Measurements from ENCODE around the gene ART1.

Gene ART1

DNA sequence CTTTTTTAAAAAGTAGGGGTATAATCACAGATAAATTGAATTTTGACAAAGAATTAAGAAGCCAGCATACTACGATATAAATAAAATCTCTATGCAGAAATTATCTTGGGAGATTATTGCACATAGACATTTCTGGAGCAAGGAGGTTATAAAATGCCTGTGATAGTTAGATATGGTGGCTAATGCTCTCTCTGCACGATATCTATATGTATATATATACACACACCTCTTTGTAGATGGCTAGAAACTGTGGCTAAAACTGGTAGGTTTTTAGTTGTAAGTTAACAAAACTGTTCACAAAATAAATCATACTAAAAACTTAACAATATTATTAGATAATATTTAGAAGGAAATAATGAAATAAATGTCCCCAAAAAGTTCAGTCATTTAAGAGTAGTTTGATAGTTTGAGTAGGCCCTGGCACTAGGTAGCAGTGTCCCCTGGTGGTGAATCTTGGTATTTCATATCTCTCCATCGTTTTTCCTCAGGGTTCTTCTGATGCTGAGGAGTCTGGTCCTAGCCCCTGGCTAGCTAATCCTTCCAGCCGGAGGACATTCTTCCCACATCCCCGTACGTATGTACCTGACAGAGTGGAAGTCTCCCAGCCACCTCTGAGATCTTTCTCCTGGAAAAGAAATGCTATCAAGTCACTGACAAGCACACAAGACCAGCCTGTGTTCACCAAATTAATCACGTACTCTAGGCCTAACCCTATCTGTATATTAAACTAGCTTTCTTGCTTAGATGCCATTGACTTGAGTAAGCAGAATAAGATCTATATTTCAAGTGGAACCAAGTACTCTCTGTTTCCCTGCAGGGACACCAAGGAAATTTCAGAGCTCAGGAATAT lies 35.3 kb upstream of the ART1 start:
- TF ChIP-seq TEAD4 (IDR thresholded peaks at IDR 0.05) (0 out of 2 replicates have a peak, but pooled peaks have one; percentile 9), RAD21 (IDR thresholded peaks at IDR 0.05; ENCODE audit: low read depth) (peak; percentile 92), EP300 (IDR thresholded peaks at IDR 0.05; ENCODE audit: borderline replicate concordance) (no peak), ZBTB7A (IDR thresholded peaks at IDR 0.05; ENCODE audit: low read depth) (no peak), TAF1 (IDR thresholded peaks at IDR 0.05; ENCODE audit: low read depth) (no peak)
- TF ChIP-seq, protein P1, sequence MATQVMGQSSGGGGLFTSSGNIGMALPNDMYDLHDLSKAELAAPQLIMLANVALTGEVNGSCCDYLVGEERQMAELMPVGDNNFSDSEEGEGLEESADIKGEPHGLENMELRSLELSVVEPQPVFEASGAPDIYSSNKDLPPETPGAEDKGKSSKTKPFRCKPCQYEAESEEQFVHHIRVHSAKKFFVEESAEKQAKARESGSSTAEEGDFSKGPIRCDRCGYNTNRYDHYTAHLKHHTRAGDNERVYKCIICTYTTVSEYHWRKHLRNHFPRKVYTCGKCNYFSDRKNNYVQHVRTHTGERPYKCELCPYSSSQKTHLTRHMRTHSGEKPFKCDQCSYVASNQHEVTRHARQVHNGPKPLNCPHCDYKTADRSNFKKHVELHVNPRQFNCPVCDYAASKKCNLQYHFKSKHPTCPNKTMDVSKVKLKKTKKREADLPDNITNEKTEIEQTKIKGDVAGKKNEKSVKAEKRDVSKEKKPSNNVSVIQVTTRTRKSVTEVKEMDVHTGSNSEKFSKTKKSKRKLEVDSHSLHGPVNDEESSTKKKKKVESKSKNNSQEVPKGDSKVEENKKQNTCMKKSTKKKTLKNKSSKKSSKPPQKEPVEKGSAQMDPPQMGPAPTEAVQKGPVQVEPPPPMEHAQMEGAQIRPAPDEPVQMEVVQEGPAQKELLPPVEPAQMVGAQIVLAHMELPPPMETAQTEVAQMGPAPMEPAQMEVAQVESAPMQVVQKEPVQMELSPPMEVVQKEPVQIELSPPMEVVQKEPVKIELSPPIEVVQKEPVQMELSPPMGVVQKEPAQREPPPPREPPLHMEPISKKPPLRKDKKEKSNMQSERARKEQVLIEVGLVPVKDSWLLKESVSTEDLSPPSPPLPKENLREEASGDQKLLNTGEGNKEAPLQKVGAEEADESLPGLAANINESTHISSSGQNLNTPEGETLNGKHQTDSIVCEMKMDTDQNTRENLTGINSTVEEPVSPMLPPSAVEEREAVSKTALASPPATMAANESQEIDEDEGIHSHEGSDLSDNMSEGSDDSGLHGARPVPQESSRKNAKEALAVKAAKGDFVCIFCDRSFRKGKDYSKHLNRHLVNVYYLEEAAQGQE (IDR thresholded peaks at IDR 0.05; ENCODE audit: low read depth): no peak

DNA sequence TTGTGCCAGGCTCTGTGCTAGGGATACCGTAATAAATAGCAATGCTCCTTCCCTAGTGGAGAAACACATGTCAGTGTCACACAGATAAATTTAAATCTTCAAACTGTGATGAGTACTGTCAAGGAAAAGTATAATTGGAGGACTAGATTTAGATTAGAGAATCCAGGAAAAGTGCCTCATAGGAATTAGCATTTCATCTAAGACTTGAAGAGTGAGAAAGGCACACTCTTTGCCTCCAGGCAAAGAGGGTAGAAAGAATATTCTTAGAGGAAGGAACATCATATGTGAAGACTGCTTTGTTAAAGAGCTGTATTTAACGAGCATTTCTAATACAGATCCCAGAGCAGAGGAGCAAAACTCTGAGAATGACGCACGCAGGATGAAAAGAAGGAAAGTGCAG lies 34.1 kb upstream of the ART1 start:
- TF ChIP-seq TAF1 (IDR thresholded peaks at IDR 0.05; ENCODE audit: low read depth) (no peak), ZBTB7A (IDR thresholded peaks at IDR 0.05; ENCODE audit: low read depth) (no peak), FOXM1 (IDR thresholded peaks at IDR 0.05; ENCODE audit: borderline replicate concordance, low read depth) (no peak), NFIC (IDR thresholded peaks at IDR 0.05) (no peak), EP300 (IDR thresholded peaks at IDR 0.05; ENCODE audit: borderline replicate concordance) (no peak), TCF12 (IDR thresholded peaks at IDR 0.05; ENCODE audit: low read depth) (no peak), CREB1 (IDR thresholded peaks at IDR 0.05; ENCODE audit: low read depth) (no peak), CEBPB (IDR thresholded peaks at IDR 0.05) (no peak), EGR1 (IDR thresholded peaks at IDR 0.05) (no peak), TEAD4 (IDR thresholded peaks at IDR 0.05) (no peak), YY1 (IDR thresholded peaks at IDR 0.05; ENCODE audit: low read depth) (no peak), RAD21 (IDR thresholded peaks at IDR 0.05; ENCODE audit: low read depth) (no peak)
- TF ChIP-seq, protein P2, sequence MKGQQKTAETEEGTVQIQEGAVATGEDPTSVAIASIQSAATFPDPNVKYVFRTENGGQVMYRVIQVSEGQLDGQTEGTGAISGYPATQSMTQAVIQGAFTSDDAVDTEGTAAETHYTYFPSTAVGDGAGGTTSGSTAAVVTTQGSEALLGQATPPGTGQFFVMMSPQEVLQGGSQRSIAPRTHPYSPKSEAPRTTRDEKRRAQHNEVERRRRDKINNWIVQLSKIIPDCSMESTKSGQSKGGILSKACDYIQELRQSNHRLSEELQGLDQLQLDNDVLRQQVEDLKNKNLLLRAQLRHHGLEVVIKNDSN (IDR thresholded peaks at IDR 0.05): no peak
- TF ChIP-seq, protein P3, sequence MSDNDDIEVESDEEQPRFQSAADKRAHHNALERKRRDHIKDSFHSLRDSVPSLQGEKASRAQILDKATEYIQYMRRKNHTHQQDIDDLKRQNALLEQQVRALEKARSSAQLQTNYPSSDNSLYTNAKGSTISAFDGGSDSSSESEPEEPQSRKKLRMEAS (IDR thresholded peaks at IDR 0.05): no peak
- TF ChIP-seq, protein P1 (IDR thresholded peaks at IDR 0.05; ENCODE audit: low read depth): no peak

DNA sequence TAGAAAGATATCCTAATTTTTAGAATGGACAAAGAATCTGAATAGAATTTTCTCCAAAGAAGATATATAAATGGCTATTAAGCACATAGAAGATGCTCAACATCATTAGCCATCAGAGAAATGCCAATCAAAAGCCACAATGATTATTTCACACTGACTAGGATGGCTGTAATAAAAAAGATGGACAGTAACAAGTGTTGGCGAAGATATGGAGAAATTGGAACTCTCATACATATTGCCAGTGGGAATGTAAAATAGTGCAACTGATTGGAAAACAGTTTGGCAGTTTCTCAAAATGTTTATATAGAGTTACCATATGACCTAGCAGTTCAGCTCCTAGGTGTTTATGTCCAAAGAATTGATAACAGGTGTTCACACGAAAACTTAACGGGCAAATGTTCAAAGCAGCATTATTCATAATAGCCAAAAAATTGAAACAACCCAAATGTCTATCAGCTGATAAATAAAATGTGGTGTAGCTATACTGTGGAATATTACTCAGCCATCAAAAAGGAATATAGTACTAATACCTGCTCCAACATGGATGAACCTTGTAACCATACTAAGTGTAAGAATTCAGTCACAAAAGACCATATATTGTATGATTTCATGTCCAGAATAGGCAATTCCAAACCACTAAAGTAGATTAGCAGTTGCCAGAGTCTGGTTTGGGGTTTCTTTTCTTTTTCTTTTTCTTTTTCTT lies 32.8 kb upstream of the ART1 start:
- no peak for TF ChIP-seq CREB1 (IDR thresholded peaks at IDR 0.05; ENCODE audit: low read depth)
- TF ChIP-seq TEAD4 (IDR thresholded peaks at IDR 0.05): no peak
- no peak for TF ChIP-seq TAF1 (IDR thresholded peaks at IDR 0.05; ENCODE audit: low read depth)
- TF ChIP-seq, protein P3 (IDR thresholded peaks at IDR 0.05): no peak
- TF ChIP-seq FOXM1 (IDR thresholded peaks at IDR 0.05; ENCODE audit: borderline replicate concordance, low read depth): no peak
- TF ChIP-seq ZBTB7A (IDR thresholded peaks at IDR 0.05; ENCODE audit: low read depth): no peak
- no peak for TF ChIP-seq RAD21 (IDR thresholded peaks at IDR 0.05; ENCODE audit: low read depth)
- TF ChIP-seq, protein P1 (IDR thresholded peaks at IDR 0.05; ENCODE audit: low read depth): no peak
- TF ChIP-seq YY1 (IDR thresholded peaks at IDR 0.05; ENCODE audit: low read depth): no peak
- no peak for TF ChIP-seq EP300 (IDR thresholded peaks at IDR 0.05; ENCODE audit: borderline replicate concordance)
- no peak for TF ChIP-seq NFIC (IDR thresholded peaks at IDR 0.05)
- TF ChIP-seq EGR1 (IDR thresholded peaks at IDR 0.05): no peak
- TF ChIP-seq, protein P2 (IDR thresholded peaks at IDR 0.05): no peak
- no peak for TF ChIP-seq CEBPB (IDR thresholded peaks at IDR 0.05)
- no peak for TF ChIP-seq TCF12 (IDR thresholded peaks at IDR 0.05; ENCODE audit: low read depth)
